Smooth muscle cell (in vitro differentiated cells): ENCODE measurements around the gene OR56A1. TPM values are rescaled to one million over a fixed set of nuclear protein-coding genes. Genes with fewer than 3 reads are reported as not detected.

ENCODE experiments used
- DNase-seq: peaks from one replicate; lab custom pipeline; 2025; ENCODE audit not compliant: unreplicated experiment; lab: John Stamatoyannopoulos, UW
- H2AFZ ChIP-seq: fragments of 200-600 bp; sonication (generic); 2 replicates; pipeline ENCODE4 v1.6.0; 2016; ENCODE audit warnings: antibody characterized with exemption, low read depth, mild to moderate bottlenecking
- H3F3A ChIP-seq: fragments of 200-600 bp; sonication (generic); 2 replicates; pipeline ENCODE4 v1.6.0; 2017; ENCODE audit warnings: antibody characterized with exemption, low read depth
- H3K27ac ChIP-seq: fragments of 200-600 bp; sonication (generic); 2 replicates; pipeline ENCODE4 v1.5.1; 2016; ENCODE audit warnings: low read depth, mild to moderate bottlenecking
- H3K27me3 ChIP-seq: fragments of 200-600 bp; sonication (generic); 2 replicates; pipeline ENCODE4 v1.6.1; 2016; ENCODE audit warnings: low read depth, mild to moderate bottlenecking
- H3K36me3 ChIP-seq: fragments of 200-600 bp; sonication (generic); 2 replicates; pipeline ENCODE4 v1.5.1; 2016; ENCODE audit warnings: low read depth
- H3K4me1 ChIP-seq: fragments of 200-600 bp; sonication (generic); 2 replicates; pipeline ENCODE4 v1.5.1; 2016; ENCODE audit warnings: low read depth
- H3K4me2 ChIP-seq: fragments of 200-600 bp; sonication (generic); 2 replicates; pipeline ENCODE4 v1.6.0; 2016; ENCODE audit warnings: mild to moderate bottlenecking
- H3K4me3 ChIP-seq: fragments of 200-600 bp; sonication (generic); 2 replicates; pipeline ENCODE4 v1.5.1; 2016; ENCODE audit warnings: mild to moderate bottlenecking
- H3K79me2 ChIP-seq: fragments of 200-600 bp; sonication (generic); 2 replicates; pipeline ENCODE4 v1.6.0; 2016; ENCODE audit warnings: low read depth, mild to moderate bottlenecking
- H3K9ac ChIP-seq: fragments of 200-600 bp; sonication (generic); 2 replicates; pipeline ENCODE4 v1.6.0; 2016; ENCODE audit warnings: low read depth
- H3K9me3 ChIP-seq: fragments of 200-600 bp; sonication (generic); replicated peaks from 2 replicates; pipeline ENCODE4 v1.5.1; 2016; ENCODE audit warnings: low read depth
- H4K20me1 ChIP-seq: fragments of 200-600 bp; sonication (generic); 2 replicates; pipeline ENCODE4 v1.6.0; 2016; ENCODE audit warnings: low read depth
- WGBS: methylation state at CpG from one replicate; pipeline ENCODE4 v1.1.7; 2016; ENCODE audit warnings: low lambda C conversion rate; 5-methylcytosine and 5-hydroxymethylcytosine counted together
- polyA plus RNA-seq: library from polyadenylated mRNA; unstranded; fragments of >200 nt; fragmentation: Nextera tagmentation; extraction: Ambion mirVana; gene quantifications from 2 replicates; pipeline ENCODE4 v1.2.1, GENCODE V29; 2016
- total RNA-seq: library from RNA; depleted of rRNA; stranded (reverse); fragments of >200 nt; gene quantifications from 2 replicates; pipeline ENCODE4 v1.2.3, GENCODE V29; 2014
- TF ChIP-seq, protein P1 (sequence below): fragments of 200-600 bp; sonication (generic); IDR thresholded peaks from 2 replicates; pipeline ENCODE4 v1.5.1; 2017; ENCODE audit warnings: borderline replicate concordance, mild to moderate bottlenecking, antibody characterized with exemption; ENCODE audit not compliant: insufficient read depth, poor library complexity, severe bottlenecking

OR56A1 gene
- total and polyA plus RNA-seq, 2 experiments from 2014 or later = 0.22 TPM; not detected in 1

- H3K4me2 ChIP-seq = no peak within 1 kb of the TSS
- H3K27me3 ChIP-seq = peaks cover 12% of the 10 kb centered on the region
- H3K36me3 ChIP-seq = no peaks in the 10 kb centered on the region
- no peaks in the 10 kb centered on the region for H3F3A ChIP-seq
- DNase-seq = no peak
- no peak within 1 kb of the TSS for H3K4me3 ChIP-seq
- H3K4me1 ChIP-seq = no peaks in the 10 kb centered on the region
- no peaks in the 10 kb centered on the region for H3K79me2 ChIP-seq
- H3K9me3 ChIP-seq = no peaks in the 10 kb centered on the region
- no peaks in the 10 kb centered on the region for H4K20me1 ChIP-seq
- no peak within 1 kb of the TSS for H3K27ac ChIP-seq
- no peak within 1 kb of the TSS for H2AFZ ChIP-seq
- H3K9ac ChIP-seq = no peak within 1 kb of the TSS
- TF ChIP-seq, protein P1, sequence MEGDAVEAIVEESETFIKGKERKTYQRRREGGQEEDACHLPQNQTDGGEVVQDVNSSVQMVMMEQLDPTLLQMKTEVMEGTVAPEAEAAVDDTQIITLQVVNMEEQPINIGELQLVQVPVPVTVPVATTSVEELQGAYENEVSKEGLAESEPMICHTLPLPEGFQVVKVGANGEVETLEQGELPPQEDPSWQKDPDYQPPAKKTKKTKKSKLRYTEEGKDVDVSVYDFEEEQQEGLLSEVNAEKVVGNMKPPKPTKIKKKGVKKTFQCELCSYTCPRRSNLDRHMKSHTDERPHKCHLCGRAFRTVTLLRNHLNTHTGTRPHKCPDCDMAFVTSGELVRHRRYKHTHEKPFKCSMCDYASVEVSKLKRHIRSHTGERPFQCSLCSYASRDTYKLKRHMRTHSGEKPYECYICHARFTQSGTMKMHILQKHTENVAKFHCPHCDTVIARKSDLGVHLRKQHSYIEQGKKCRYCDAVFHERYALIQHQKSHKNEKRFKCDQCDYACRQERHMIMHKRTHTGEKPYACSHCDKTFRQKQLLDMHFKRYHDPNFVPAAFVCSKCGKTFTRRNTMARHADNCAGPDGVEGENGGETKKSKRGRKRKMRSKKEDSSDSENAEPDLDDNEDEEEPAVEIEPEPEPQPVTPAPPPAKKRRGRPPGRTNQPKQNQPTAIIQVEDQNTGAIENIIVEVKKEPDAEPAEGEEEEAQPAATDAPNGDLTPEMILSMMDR = no peak
These were observed 23.7 kb downstream of the OR56A1 start, which contains the start of gene OR56A4 for GRCh38 chr11:6006846-6007245. TSS of gene OR56A4 (minus strand) at chr11:6006946. CDS start at chr11:6002992, 3,954 bp downstream.

DNA sequence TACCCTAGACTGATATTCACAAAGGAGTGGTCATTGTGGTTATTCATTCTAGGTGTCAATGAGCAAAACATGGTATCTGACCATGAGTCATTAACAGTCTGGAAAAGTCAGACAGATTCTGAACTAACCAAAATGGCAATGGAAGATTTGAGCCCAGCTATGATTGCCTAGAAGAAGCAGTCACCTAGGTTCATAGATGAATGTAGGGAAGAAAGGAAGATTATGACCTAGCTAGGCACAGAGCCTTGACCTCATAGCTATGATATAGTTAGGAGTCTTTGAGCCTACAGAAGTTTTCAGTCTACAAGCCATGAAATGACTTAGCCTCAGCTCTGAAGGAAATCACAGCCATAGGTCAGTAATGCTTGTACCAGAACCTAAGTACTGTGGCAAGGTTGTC is 24.2 kb downstream of the OR56A1 start:
- no peaks in the 10 kb centered on the region for H4K20me1 ChIP-seq
- H3F3A ChIP-seq = no peaks in the 10 kb centered on the region
- no peak for DNase-seq
- no peak overlapping the region for H3K9ac ChIP-seq
- no peaks in the 10 kb centered on the region for H3K36me3 ChIP-seq
- no peak overlapping the region for H3K4me3 ChIP-seq
- peaks cover 12% of the 10 kb centered on the region for H3K27me3 ChIP-seq
- TF ChIP-seq, protein P1 = no peak
- H3K27ac ChIP-seq = no peak overlapping the region
- H2AFZ ChIP-seq = no peak overlapping the region
- H3K9me3 ChIP-seq = no peaks in the 10 kb centered on the region
- H3K4me1 ChIP-seq = no peaks in the 10 kb centered on the region
- no peak overlapping the region for H3K4me2 ChIP-seq
- H3K79me2 ChIP-seq = no peaks in the 10 kb centered on the region

GRCh38 chr11:6002202-6002699 is 28.3 kb downstream of the OR56A1 start:
- Histone ChIP-seq H2AFZ (no peak overlapping the region), H3K4me3 (no peak overlapping the region), H3K36me3 (no peaks in the 10 kb centered on the region), H3K27ac (no peak overlapping the region), H3K9ac (no peak overlapping the region), H3K4me1 (no peaks in the 10 kb centered on the region), H3K79me2 (no peaks in the 10 kb centered on the region), H3K27me3 (peaks cover 12% of the 10 kb centered on the region), H3F3A (no peaks in the 10 kb centered on the region), H3K9me3 (no peaks in the 10 kb centered on the region), H4K20me1 (no peaks in the 10 kb centered on the region), H3K4me2 (no peak overlapping the region)
- DNase-seq = no peak
- WGBS = 91% methylated on average over 7 of the region's 7 CpGs
- TF ChIP-seq, protein P1 = no peak

- Histone ChIP-seq H3K27ac (no peak overlapping the region), H3K36me3 (no peaks in the 10 kb centered on the region), H3K4me1 (no peaks in the 10 kb centered on the region), H4K20me1 (no peaks in the 10 kb centered on the region), H3F3A (no peaks in the 10 kb centered on the region), H3K4me3 (no peak overlapping the region), H3K79me2 (no peaks in the 10 kb centered on the region), H2AFZ (no peak overlapping the region), H3K9ac (no peak overlapping the region), H3K9me3 (no peaks in the 10 kb centered on the region), H3K27me3 (peaks cover 8% of the 10 kb centered on the region), H3K4me2 (no peak overlapping the region)
- whole genome bisulfite sequencing = 86% methylated on average over 14 of the region's 14 CpGs
- TF ChIP-seq, protein P1 = no peak
- no peak for DNase-seq
These were observed 35.8 kb downstream of the OR56A1 start for GRCh38 chr11:5994791-5995190.
